NCI-H748 treated with DMSO at 0.1 percent for 48 hours (cell line): Measurements from ENCODE around the gene CATSPERE.

Experiments used
- DNase-seq: peaks from one replicate; lab custom pipeline; 2025; lab: John Stamatoyannopoulos, UW

The CATSPERE gene

GRCh38 chr1:244461245-244462071 lies at the start of gene CATSPERE:
CATSPERE (plus strand) TSS chr1:244461273; CDS start chr1:244461430, 157 bp downstream.
- DNase-seq, result peak; percentile 27

- no peak for DNase-seq
These were observed 48.9 kb upstream of the CATSPERE start for GRCh38 chr1:244412176-244412575.

- DNase-seq, result no peak
These were observed 47.3 kb upstream of the CATSPERE start for GRCh38 chr1:244413736-244414135.

- no peak for DNase-seq
These were observed 46.5 kb upstream of the CATSPERE start for GRCh38 chr1:244414543-244414942.

- DNase-seq, result no peak
These were observed 42.0 kb upstream of the CATSPERE start for GRCh38 chr1:244419024-244419423.

GRCh38 chr1:244422174-244422573 lies 38.9 kb upstream of the CATSPERE start:
- no peak for DNase-seq

GRCh38 chr1:244424649-244425334 lies 36.3 kb upstream of the CATSPERE start:
- no peak for DNase-seq

GRCh38 chr1:244427647-244428046 lies 33.4 kb upstream of the CATSPERE start:
- DNase-seq, result no peak

GRCh38 chr1:244429818-244430217 lies 31.3 kb upstream of the CATSPERE start:
- DNase-seq, result no peak

- no peak for DNase-seq
These were observed 29.9 kb upstream of the CATSPERE start for GRCh38 chr1:244431166-244431565.

GRCh38 chr1:244435562-244436205 lies 25.4 kb upstream of the CATSPERE start:
- no peak for DNase-seq

- DNase-seq, result no peak
These were observed 24.6 kb upstream of the CATSPERE start for GRCh38 chr1:244436336-244437085.

GRCh38 chr1:244437086-244437468 lies 24.0 kb upstream of the CATSPERE start:
- no peak for DNase-seq

GRCh38 chr1:244439391-244440032 lies 21.6 kb upstream of the CATSPERE start:
- DNase-seq, result no peak

GRCh38 chr1:244442850-244443249 lies 18.2 kb upstream of the CATSPERE start:
- no peak for DNase-seq

GRCh38 chr1:244444854-244445253 lies 16.2 kb upstream of the CATSPERE start:
- DNase-seq, result no peak

GRCh38 chr1:244445320-244446181 lies 15.5 kb upstream of the CATSPERE start:
- no peak for DNase-seq

GRCh38 chr1:244447024-244447423 lies 14.0 kb upstream of the CATSPERE start:
- no peak for DNase-seq

GRCh38 chr1:244447552-244447951 lies 13.5 kb upstream of the CATSPERE start:
- no peak for DNase-seq

GRCh38 chr1:244448279-244449036 lies 12.6 kb upstream of the CATSPERE start:
- DNase-seq, result no peak
